ENCODE measurements around the gene GALNT17.
A peak's percentile ranks its signal among the peaks of the same experiment; 100 is the strongest.

Gene GALNT17

DNA sequence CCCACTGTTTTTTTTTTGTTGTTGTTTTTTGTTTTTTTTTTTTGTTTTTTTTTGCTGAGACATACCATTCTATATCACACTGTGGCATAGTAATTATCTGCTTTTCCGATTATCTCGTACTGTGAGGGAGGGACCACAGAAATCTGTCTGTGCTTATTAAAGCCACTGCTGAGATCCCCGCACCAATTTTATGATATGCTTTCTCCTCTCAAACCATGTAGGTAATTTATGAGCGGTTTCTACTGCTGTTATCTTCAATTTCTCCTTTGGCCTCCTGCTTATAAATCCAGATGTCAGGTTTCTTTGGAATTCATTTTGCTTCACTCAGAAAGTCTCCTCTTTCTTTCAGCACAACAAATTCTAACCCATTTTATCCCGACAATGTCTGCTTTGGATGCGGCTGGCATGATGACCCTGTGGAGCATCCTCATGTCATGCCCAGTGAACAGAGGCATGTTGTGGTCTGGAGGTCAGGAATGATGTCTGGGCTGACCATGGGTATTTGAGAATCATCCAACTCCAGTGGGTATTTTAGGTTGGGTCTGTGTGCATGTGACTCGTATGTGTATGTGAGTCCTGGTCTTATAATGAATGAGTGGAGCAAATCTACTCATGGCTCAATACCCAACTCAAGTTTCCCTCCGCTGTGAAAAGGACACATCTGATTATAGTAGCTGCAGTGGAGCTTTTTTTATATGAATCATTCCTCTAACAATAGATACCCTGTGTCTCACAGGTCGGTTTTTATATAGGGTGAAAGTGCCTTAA is 213.4 kb downstream of the GALNT17 start:
- no peak for DNase-seq

DNA sequence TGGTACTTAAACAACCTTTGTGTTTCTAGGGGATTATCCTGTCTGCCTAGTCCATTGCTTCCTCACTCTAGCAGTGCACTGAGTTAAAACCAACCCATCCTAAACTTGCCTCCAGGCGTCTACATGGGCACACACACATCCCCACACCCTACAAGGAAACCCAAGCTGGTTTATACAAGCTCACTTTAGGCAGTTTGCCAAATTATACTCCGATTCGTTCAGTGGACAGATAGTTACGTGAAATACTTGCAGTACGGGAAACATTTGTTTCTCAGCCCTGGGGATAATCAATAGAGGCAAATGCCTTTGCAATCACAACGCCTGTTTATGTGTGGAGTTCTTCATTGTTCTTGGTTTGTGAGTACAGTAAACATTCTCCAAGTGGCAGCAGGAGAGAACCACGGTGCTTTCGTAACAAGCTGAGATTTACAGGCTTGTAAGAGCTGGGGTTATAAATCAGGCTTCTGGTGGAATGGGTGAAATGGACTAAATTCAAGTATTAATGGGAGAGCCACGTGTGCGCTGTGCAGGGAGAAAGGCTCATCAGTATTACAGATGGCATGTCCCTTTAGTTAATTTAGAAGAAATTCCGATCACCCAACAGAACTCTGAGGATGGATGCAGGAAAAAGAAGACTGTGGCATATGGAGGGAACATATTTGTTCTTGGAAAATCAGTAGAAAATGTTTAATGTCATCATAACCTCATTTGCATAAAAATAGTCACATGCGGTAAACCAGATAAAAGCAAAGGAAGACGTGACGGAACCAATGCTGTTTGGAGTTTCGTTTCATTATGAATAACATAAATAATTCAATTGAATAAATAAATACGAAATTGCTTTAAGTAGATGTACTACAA is 217.1 kb downstream of the GALNT17 start:
- DNase-seq, result no peak

DNA sequence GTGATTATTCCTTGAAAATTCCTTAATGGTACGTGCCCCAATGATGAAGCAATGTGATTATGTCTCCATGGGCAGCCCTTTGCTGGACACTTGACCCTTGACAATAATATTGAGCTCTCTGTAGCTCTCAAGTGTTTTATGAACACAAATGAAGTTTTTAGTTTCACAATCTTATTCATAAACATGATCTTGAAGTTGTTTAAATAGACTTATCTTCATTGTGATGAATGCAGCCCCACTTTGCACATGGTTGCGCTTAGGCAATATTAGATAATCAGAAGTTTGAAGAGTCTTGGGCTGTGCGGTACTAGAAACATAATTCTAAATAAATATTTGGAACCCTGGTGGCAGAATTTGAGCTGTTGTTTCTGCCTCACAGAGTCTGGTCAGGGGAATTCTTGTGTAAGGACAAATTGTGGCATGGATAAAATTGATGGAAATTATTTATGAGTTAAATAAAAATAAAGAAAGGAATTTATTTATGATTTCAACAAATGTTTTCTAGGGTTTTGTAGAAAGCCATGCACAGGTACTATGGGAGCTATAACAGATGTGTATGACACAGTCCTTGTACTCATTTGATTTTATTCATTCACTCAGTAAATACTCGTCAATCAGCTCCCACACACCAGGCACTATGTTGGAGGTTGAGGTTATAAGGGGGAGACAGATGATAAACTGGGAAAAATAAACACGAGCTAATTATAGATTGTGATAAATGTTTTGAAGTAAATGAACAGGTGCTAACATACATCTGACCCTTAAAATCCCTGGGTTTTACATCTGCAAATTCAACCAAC is 217.9 kb downstream of the GALNT17 start:
- no peak for DNase-seq

DNA sequence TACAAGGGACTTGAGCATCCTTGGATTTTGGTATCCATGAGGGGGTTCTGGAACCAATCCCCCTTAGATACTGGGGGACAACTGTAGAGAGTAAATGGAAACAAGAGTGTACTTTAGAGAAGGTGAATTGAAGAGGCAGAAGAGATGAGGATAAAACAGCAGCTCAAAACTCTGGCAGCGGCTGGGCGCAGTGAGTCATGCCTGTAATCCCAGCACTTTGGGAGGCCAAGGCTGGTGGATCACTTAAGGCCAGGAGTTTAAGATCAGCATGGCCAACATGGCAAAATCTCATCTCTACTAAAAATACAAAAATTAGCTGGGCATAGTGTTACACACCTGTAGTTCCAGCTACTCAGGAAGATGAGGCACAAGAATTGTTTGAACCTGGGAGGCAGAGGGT is 218.7 kb downstream of the GALNT17 start:
- DNase-seq, result no peak

DNA sequence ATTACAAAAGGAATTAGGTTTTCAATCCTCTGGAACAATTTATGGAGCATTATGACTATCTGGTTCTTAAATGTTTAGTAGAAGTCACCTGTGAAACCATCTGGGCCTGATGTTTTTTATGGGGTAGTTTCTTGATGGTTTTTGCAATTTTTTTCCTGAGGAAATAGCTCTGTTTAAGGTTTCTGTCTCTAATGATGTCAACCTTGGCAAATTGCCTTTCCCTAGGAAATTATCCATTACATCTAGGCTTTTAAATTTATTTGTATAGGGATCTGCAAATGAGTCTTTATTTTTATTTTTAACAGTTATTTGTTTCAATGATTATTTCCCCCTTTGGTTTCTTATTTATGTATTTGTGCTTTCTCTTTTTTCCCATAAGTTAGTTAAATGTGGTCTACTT is 222.8 kb downstream of the GALNT17 start:
- DNase-seq, result no peak

DNA sequence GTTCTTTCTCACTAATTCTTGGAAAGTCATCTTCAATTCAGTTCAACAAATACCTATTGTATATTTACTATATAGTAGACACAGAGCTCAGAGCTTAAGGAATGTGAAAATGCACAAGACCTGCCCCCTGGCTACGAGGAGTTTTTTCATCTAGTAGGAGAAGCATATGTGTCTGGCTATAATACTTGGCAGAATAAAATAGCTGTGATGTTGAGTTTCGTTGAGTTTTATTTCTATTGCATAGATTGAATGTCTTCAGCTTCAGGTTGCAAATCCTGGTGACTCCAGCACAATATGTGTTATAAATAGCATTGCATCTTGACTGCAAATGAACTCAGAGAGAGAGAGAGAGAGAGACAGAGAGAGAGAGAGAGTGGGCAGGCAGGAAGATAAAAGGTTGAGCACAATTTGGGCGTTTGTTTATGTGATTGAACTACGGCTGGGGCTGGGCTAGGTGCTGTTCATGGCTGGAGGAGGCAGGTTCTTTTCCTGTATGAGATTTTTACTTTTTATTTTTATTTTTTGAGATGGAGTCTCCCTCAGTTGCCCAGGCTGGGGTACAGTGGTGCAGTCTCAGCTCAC is 229.6 kb downstream of the GALNT17 start:
- DNase-seq, result no peak

DNA sequence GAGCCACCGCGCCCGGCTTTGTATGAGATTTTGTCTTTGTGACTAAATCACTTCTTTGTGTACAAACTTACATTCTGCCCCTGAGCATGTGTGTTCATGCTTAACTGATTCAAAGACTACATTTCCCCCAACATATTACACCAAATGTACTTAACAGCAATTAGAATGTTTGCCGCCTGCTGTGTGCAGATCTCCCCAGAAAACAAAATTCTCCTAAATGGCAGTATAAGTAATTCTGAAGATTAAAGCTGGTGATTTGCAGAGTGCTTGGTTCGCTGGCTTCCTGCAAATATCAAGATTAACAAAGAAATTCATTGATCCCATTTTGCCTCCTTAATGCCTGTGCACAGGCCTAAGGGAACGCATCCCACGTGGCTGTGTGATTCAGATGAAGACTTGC is 230.3 kb downstream of the GALNT17 start:
- DNase-seq, result no peak

DNA sequence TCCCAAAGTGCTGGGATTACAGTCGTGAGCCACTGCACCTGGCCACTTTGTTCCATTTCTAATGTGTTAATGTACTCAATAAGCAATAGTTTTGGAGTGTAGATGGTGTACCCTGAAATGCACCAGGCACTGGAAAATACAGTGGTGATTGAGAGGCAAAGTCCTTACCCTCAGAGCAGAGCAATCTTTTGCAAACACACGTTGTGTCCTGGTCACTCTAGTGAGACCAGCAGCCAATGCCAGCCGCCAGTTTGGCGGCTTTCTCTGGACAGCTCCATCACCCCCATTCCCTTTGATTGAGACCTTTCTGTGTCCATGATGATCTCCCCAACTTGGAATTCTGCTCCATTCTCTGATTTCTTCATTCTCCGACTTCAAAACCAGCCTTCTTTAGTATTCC is 231.3 kb downstream of the GALNT17 start:
- DNase-seq, result no peak

DNA sequence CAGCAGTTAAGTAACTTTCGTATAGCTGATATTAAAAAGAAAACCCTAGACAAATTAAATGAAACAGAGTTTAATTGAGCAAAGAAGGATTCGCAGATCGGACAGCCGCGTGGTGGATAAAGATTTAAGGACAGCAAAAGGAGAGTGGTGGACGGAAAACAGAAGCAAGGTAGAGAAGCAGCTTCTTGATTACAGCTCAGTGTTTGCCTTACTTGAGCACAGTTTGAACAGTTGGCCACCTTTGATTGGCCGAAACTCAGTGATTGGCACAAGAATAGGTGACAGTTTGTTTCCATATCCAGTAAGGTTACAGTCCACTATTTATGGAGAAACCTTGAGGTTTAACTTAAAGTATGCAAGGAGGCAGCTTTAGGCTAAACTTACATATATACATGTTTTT is 231.7 kb downstream of the GALNT17 start:
- DNase-seq, result no peak

DNA sequence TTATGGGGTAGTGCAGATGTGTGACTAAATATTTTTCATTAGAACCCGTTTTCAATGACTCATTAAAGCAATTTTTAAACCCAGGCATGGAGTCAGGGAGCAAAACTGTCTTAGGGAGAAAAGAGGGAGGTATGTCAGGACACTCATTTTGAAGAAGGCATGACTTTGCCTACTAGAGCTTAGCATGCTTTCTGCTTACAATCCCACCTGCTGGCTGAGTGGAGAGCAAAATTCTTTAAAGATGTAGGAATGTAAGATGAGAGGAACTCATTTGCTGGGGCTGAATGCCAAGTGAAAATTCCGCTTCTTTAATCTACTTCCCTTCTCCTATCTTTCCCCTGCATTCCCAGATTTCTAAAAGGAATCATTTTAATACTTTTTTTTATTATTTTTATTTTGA is 232.6 kb downstream of the GALNT17 start:
- DNase-seq, result peak; percentile 69

DNA sequence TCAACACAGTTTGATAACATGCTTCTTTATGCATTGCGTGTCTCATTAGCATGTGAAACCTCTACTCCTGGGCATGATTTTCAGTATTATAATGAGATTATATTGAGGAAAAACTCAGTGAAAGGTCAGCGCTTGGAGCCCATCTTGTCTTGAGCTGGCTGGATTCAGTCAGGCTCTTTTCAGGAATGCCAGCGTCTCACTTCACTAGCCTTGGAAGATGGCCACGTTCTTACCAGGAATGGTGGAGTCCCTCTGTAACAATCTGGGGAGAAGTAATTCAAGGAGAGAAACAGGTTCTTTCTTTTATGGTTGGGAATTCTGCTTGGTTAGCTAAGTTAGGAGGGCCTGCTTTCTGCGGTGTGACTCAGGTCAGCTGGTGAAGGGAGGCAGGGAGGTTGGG is 241.0 kb downstream of the GALNT17 start:
- DNase-seq, result no peak

DNA sequence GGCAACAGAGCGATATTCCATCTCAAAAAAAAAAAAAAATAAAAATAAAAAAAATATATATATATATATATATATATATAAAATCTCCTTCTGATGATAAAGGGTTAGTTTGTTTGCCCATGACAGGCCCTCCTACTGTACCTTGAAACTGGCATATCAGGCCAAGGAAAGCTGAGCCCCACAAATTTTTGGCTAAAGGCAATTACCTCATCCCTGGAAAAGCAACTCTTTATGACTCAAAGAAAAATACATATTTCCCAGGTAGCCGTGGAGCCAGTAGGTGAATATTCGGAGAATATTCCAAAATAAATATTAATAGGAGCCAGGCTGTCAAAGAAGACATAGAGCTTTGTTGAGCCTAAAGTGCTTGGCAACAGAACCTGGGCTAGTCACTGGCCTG is 245.1 kb downstream of the GALNT17 start:
- no peak for DNase-seq

DNA sequence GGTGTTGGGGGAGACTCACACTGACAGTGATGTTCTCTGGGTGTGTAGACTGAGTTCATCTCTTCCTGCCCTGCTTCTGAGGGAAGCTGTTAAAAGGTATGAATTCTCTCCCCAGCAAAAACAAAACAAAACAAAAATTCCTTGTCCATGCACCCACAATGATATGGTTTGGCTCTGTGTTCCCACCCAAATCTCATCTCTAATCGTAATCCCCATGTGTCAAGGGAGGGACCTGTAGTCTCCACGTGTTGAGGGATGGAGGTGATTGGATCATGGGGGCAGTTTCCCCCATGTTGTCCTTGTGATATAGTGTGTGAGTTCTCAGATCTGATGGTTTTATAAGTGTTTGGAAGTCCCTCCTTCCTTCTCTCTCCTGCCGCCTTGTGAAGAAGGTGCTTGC is 245.5 kb downstream of the GALNT17 start:
- no peak for DNase-seq

DNA sequence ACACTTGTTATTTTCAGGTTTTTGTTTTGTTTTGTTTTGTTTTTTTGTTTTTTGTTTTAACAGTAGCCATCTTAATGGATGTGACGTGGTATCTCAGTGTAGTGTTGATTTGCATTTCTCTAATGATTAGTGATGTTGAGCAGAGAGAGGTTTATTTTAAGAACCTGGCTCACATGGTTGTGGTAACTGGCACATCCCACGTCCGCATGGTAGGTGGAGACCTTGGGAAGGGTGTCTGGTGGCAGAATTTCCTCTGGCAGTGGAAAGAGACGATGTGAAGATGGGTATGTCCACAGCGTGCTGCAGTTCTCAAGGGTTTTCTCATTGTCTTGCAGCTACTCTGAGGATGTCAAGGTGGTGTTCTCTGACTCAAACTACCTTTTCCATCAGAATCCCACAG is 252.2 kb downstream of the GALNT17 start:
- DNase-seq, result no peak

DNA sequence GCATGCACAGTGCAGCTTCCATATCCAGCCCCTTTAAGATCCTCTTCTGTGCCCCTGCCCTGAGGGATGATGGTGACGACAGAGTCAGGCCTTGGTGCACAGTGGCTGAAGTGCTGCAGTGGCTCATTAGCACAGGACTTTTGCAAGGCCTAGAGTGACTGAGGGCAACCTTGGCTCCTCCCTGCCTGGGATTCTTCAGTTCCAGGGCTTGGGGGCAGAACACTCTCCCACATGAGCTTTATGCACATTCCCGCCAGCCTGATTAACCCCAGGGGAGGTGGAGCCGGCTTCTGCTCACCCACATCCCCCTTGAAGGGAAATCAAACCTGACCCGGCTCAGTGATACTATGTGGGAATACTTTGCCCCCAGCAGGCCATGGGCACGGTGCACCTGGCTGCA is 253.4 kb downstream of the GALNT17 start:
- no peak for DNase-seq

DNA sequence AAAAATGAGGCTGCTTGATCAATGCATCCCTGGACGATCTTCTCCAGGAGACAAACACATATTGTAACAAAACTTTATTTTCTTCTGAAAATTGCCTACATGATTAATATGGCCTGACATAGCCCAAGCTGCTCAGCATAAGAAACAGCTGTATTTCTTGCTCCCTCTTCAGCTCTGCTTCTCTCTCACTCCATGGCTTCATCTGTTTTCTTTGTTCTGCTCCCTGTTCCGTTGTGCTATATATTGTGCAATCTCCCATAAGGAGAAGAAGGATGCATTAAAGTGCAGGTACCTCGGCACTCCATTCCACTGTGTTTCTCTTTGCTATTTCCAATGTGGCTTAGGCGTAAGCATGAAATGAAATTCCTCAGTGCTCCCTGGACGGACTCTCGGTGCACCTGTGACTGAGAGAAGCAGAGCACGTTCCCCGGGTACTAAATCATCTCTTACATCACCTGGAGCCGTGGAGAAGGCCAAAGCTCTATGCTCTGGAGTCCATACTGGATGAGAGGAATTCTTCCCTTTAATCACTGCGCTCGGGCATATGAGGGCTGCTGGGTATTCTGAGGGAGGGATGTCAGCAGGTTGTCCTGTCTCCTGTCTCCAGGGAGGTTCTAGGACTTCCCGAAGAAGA is 254.3 kb downstream of the GALNT17 start:
- no peak for DNase-seq

DNA sequence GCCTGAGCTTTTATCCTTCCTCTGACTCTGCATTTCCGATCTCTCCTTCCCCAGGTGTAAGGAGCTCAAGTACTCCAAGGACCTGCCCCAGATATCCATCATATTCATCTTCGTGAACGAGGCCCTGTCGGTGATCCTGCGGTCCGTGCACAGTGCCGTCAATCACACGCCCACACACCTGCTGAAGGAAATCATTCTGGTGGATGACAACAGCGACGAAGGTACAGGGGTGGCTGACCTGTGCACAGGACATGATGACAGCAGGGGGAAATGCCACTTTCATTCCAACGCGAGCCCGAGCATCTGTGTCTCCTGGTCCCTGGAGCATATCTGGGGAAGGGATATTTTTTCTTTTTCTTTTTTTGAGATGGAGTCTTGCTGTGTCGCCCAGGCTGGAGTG is 256.2 kb downstream of the GALNT17 start:
- no peak for DNase-seq

DNA sequence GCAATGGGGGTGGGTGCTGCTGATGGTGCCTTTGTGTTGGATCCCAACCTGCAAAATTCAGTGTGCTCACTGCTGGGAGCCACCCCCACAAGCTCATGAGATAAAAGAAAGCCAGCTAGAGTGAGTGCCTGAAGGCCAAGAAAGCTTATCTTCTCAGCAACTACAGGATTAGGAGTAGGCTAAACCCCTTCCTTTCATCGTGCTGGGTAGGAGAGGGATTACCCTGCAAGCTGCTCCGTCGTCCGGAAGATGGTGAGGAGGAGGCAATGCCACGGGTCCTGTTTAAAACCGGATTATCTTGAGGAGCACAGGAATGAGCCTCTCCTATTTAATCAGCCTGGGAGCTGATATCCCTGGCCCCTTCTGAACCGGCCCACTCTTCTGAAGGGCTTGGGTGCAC is 258.0 kb downstream of the GALNT17 start:
- DNase-seq, result no peak

DNA sequence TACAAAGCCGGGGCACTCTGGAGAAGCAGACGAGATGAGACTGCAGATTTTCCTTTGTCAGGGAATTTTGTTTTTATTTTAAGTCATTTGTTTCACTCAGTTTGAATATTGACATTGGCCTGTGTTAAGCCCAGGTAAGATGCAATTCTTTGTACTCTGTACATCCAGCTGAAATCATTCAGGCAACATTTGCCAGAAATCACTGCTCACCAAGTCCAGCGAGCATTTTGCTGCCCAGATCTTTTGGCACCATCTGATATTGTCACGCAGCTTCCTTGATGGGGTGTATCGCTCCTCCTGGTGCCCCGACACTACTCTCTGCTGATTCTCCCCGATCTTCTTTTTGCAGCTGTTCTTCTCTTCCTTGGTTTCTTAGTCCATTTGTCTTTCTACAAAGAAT is 261.7 kb downstream of the GALNT17 start:
- no peak for DNase-seq

DNA sequence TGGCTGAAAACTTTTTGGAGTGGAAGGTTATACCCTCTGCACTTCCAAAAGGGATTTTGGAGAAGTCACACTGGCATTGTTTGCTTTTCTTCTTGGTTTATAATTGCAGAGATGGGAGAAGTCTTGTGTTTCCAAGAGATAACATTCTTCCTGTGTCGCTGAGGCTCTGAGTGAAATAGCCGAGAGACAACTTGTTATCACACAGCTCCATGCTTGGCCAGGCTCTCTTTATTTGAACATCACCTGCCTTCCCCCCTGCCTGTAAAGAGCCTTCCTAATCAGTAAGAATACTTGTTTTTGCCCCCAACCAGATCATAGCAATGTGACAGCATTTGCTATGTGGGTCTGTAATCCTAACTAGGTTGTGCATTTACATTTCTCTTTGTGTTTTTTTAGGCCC is 270.7 kb downstream of the GALNT17 start:
- DNase-seq, result no peak

DNA sequence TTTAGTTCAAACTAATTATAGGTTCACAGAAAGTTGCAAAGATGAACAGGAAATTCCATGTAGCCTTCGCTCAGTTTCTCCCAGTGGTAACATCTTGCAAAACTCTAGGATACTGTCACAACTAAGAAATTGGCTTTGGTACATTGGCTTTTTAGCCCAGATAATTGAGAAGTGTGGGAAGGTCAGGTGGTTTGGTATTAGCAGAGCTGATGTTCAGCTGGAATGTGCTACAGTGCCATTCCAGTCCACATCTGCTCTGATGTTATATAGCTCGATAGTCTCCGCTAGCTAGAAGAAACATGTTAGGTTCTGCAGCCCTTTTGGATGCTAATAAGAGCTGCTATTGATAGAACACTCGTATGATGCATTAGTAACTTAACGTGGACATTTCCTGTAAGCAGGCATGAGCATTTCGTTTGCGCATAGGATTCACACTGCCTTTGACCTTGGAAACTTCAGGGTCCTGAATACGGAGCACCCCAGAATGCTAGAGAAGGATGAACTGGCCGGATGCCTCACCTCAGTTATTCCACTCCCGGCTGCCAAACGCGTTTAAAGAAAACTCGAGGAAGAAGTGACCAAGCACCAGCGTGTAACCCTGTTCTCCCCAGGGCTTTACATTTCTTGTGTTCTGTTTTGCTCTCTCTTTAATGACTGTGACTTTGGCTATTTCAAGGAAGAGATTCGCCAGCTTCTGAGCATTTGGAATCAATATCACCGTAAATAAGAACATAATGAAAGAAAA is 271.4 kb downstream of the GALNT17 start:
- no peak for DNase-seq

Measured in fibroblast of skin of scalp (primary cell).